NOMO-1 treated with DMSO at 0.1 percent for 48 hours (cell line): ENCODE measurements around the gene SETBP1.

Experiments used
- DNase-seq: peaks from one replicate; lab custom pipeline; 2025; ENCODE audit not compliant: unreplicated experiment; lab: John Stamatoyannopoulos, UW

Gene SETBP1

GRCh38 chr18:44896846-44897245 lies 216.2 kb downstream of the SETBP1 start:
- DNase-seq: no peak

GRCh38 chr18:44897411-44897810 lies 216.7 kb downstream of the SETBP1 start:
- DNase-seq: no peak

- no peak for DNase-seq
These were observed 217.1 kb downstream of the SETBP1 start for GRCh38 chr18:44897816-44898215.

- DNase-seq: no peak
These were observed 217.8 kb downstream of the SETBP1 start for GRCh38 chr18:44898498-44898897.

- DNase-seq: no peak
These were observed 219.1 kb downstream of the SETBP1 start for GRCh38 chr18:44899832-44900231.

- DNase-seq: no peak
These were observed 219.9 kb downstream of the SETBP1 start for GRCh38 chr18:44900627-44901026.

- DNase-seq: no peak
These were observed 220.6 kb downstream of the SETBP1 start for GRCh38 chr18:44901283-44901682.

- DNase-seq: no peak
These were observed 222.6 kb downstream of the SETBP1 start for GRCh38 chr18:44903327-44903726.

GRCh38 chr18:44904768-44905167 lies 224.1 kb downstream of the SETBP1 start:
- DNase-seq: no peak

GRCh38 chr18:44909191-44909719 lies 228.6 kb downstream of the SETBP1 start:
- peak; percentile 5 for DNase-seq

- DNase-seq: no peak
These were observed 230.6 kb downstream of the SETBP1 start for GRCh38 chr18:44911260-44911659.

- no peak for DNase-seq
These were observed 231.1 kb downstream of the SETBP1 start for GRCh38 chr18:44911773-44912172.

- DNase-seq: no peak
These were observed 232.2 kb downstream of the SETBP1 start for GRCh38 chr18:44912740-44913478.

- DNase-seq: no peak
These were observed 233.3 kb downstream of the SETBP1 start for GRCh38 chr18:44914028-44914427.

GRCh38 chr18:44915213-44915612 lies 234.5 kb downstream of the SETBP1 start:
- DNase-seq: no peak

- DNase-seq: no peak
These were observed 235.0 kb downstream of the SETBP1 start for GRCh38 chr18:44915661-44916060.

- DNase-seq: no peak
These were observed 235.9 kb downstream of the SETBP1 start for GRCh38 chr18:44916429-44917207.

GRCh38 chr18:44917216-44918141 lies 236.8 kb downstream of the SETBP1 start:
- no peak for DNase-seq

GRCh38 chr18:44918142-44918476 lies 237.4 kb downstream of the SETBP1 start:
- DNase-seq: no peak

- DNase-seq: no peak
These were observed 239.8 kb downstream of the SETBP1 start for GRCh38 chr18:44920441-44920840.

- DNase-seq: no peak
These were observed 241.3 kb downstream of the SETBP1 start for GRCh38 chr18:44921974-44922373.
